ENCODE data around the gene DACH1.

DNA sequence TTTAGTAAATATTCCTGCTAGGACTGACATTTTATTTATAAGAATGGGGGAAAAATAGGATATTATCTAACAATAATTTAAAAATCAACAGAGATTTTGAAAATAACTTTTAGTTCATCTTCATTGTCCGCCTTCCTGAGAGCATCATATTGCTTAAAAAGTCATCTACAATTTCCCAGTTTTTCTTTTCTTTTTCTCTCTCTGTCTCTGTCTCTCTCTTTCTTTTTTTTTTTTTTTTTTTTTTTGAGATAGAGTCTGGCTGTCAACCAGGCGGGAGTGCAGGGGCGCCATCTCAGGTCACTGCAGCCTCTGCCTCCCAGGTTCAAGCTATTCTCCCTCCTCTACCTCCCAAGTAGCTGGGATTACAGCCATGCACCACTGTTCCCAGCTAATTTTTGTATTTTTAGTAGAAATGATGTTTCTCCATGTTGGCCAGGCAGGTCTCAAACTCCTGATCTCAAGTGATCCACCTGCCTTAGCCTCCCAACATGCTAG, 276.3 kb downstream of the DACH1 start:
- TF ChIP-seq EZH2 (IDR thresholded peaks at IDR 0.05) (no peak), POLR2AphosphoS5 (IDR thresholded peaks at IDR 0.05; ENCODE audit: borderline replicate concordance, low read depth, low read length) (no peak), FOXP2 (optimal IDR thresholded peaks at IDR 0.05; ENCODE audit: control extremely low read depth, extremely low read length, insufficient read depth) (no peak)
